HCEC 1CT (cell line): ENCODE data around the gene DHCR24.
A peak's percentile ranks its signal among the peaks of the same experiment; 100 is the strongest.
"Not testable (repeated sequence)": the region's sequence is repeated elsewhere in the genome, so short reads cannot be mapped to it uniquely, and the experiment has no call there.

Experiments used
- DNase-seq: peaks from one replicate; pipeline ENCODE4 v3.0.0-alpha.2; 2017

The DHCR24 gene

GRCh38 chr1:54887665-54888071 lies 673 bp upstream of the DHCR24 start:
- peak; percentile 26 for DNase-seq

DNA sequence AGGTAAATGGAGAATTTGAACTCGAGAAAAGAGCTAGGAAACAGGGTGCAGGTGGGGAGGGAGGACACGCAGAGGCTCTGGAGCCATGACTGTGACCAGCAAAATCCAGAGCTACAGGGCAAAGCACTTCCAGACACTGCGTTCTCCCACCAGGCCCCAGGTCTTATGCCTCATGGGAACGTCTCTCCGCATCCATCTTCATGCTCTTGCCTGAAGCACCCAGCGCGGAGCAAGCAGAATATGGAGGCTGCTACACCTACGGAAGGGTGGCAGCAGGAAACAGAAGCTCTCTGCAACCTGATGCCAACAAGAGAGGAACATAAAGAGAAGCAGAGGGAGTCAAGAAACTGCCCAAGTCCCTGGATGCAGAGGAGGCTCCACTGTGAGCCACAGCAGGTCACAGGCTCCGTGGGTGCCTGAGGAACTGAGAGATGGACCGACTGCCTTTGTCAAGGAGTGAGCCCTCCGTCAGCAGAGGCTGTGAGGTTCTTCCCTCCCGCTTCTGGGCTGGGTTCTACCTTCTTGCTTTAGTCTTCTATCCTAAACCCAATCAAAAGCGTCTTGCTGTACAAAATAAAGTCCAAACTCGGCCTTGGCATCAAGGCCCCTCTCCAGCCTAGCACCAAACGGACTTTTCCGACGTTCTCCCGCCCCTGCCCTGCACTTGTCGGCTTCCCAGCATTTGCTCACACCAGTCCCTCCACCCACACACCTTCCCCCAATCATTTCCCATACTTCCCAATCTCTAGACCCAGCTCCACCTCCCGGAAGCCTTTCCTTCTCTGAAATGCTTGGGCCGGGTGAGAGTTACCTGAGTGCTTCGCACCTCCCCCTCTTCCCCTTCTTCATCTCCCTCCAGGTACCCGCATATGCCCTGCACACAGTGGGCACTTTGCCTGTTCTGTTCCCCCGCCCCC lies 930 bp downstream of the DHCR24 start:
- peak; percentile 30 for DNase-seq

DNA sequence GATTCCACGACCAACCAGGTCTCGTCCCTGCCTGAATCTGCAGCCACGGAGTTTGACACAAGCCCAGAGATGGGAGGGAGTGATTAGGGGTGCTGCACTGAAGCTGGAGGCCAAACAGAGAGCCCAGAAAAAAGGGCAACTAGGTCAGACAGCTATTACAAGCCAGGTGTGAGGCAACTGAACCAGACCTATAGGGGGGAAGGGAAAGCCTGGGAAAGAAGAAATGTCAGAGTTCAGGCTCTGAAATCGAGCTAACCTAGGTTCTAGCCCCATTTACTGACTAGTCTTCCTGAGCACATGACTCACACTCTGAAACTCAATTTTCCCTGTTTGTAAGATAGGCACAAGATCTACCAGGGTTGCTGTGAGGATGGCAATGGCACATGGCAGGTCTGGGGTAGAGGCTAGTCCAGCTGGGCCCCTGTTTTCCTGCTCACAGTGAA lies 1.7 kb downstream of the DHCR24 start:
- no peak for DNase-seq

DNA sequence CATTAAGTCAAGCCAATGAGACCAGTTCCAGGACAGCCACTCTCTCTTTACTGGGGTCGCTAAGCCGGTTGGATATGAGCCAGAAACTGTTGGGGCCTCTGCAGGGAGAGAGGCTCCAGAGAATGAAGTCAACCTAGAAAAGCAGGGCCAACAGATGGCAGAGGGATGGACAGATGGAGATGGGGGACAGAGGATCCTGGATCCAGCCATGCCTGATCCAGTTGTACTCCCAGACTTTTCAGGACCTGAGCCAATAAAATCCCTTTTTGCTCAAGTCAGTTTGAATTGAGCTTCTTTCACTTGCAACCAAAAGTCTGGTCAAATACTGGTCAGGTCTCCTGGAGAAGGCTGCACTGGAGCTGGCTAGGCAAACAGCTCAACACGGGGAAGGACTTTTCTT lies 2.2 kb downstream of the DHCR24 start:
- DNase-seq, result no peak

- peak; percentile 49 for DNase-seq
These were observed 2.8 kb downstream of the DHCR24 start for GRCh38 chr1:54884135-54884586.

DNA sequence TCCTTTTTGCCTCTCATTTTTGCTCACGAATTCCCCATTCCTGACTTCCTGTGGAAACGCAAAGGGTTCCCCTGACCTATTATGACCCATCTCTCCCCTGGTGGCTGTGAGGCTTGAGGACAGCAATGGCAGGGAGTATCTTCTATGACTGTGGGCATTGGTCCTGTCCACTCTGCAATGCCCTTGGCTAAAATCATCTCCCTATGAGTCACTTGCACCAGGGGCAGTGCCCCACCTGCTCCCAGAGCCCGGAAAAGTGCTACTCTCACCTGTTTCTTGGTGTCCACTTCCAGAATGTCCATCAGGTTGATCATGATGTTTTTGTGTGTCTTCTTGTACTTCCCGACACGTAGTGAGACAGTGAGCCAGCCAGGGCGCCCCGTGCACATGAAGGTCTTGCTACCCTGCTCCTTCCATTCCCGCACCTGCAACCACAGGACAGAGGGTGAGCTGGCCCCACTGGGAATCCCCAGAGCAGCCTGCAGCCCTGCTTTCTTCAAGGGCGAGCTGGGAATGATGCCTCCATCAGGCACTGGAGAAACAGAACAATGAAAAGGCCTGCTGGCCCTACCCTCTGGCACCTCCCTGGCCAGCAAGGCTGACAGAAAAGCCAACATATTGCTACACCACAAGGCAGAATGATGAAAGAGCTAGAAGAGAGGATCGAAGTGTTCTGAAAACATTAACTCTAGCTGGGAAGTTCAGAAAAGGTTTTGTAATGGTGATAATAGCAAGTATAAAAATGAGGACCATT lies 3.5 kb downstream of the DHCR24 start:
- peak; percentile 17 for DNase-seq

- DNase-seq, result peak; percentile 57
These were observed 4.5 kb downstream of the DHCR24 start for GRCh38 chr1:54882519-54882918.

- DNase-seq, result not testable (repeated sequence)
These were observed 5.4 kb downstream of the DHCR24 start for GRCh38 chr1:54881604-54882003.

GRCh38 chr1:54879872-54880271 lies 7.1 kb downstream of the DHCR24 start:
- DNase-seq, result no peak

GRCh38 chr1:54876814-54877213 lies 10.2 kb downstream of the DHCR24 start:
- DNase-seq, result no peak

DNA sequence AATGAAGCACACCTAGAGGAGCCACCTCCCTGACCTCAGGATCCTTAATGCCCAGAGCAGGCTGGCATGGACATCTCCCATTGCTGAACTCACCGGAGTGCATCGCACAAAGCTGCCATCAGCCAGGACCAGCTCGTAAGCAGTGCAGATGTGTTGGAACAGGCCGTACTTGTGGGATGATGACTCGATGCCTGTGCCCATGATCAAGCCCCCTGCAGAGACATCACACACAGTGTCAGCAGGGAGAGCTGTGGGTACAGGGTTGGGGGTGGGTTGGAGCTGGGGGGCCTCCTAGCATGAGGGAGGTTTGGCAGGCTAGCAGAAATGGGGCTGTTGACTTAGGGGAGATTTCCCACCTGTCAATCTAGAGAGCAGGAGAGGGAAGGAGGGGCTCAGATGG lies 12.0 kb downstream of the DHCR24 start:
- no peak for DNase-seq

DNA sequence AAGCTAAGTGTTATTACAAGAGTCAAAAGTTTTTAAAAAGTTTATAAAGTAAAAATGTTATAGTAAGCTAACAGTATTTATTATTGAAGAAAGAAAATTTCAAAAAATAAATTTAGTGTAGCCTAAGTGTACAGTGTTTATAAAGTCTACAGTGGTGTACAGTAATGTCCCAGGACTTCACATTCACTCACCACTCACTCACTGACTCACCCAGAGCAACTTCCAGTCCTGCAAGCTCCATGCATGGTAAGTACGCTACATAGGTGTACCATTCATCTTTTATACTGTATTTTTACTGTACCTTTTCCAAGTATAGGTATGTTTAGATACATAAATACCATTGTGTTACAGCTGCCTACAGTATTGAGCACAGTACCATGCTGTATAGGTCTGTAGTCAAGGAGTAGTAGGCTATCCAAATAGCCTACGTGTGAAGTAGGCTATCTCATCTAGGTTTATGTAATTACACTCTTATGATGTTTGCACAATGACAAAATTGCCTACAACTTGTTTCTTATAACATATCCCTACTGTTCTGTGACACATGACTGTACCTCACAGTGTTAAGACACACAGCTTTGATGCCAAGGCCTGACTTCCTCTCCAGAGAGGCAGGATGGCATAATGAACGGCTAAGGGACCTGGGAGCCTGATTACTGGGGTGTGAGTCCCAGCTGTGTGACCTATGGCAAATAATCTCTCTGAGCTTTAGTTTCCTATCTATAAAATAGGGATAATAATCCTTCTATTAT lies 12.7 kb downstream of the DHCR24 start:
- no peak for DNase-seq

- DNase-seq, result no peak
These were observed 15.0 kb downstream of the DHCR24 start for GRCh38 chr1:54872036-54872331.

- DNase-seq, result no peak
These were observed 15.5 kb downstream of the DHCR24 start for GRCh38 chr1:54871275-54872035.

DNA sequence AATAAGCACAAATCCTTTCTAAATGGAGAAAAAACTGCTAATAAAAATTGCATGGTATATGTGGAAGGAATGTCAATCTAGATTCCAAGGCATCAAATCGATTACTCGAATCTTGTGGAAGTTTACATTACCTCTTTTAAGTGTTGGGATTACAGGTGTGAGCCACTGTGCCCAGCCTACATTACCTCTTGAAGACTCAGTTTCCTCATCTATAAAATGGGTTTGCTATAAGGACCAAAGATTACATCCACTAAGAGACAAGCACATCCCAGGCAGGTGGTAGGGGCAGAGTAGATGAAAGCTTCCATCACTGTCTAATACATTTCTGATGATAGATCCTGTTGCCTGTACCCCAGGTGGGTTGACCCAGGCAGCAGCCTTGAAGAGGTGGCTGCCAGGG lies 16.1 kb downstream of the DHCR24 start:
- no peak for DNase-seq

- DNase-seq, result no peak
These were observed 17.7 kb downstream of the DHCR24 start for GRCh38 chr1:54869173-54869851.

GRCh38 chr1:54867717-54868057 lies 19.3 kb downstream of the DHCR24 start:
- DNase-seq, result no peak

DNA sequence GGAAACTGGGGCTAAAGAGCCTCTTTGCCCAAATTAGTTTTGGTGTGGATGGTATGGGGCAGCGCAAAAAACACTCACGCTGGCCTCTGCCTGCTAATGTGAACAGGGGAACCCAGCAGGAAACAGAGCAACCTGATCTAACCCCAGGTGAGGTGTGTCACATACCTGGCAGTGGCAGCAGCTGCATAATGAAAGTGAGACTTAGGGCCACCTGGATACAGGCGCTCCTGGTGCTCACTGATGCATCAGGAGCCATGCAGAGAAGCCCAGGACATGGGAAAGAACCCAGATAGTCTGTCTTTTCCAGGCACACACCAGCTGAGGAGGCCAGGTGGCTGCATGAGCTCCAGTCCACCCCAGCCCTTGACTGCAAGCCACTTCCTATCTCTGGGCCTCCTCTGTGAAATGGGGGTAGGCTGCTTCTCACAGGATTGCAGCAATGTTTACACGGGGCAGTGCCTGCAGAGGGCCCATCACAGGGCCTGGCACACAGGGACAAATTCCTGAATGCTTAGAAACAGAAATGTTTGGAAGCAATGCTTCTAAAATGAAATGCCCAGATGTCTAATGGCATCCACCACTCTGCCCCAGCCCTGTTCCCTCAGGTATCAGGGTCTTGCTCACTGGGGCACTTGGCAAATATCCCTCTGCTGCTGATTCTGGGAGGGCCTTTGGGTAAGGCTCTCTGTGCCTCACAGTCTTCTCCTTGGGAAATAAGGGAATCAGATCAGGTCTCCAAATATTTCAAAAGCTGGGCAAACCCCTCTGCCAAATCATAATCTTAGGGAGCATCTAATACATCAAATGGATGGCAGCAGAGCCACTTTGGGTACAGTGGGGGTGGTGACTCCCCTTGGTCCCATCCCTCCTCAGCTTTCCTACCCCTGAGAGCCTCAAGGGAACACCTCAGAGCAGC lies 19.9 kb downstream of the DHCR24 start:
- DNase-seq, result no peak

- no peak for DNase-seq
These were observed 21.5 kb downstream of the DHCR24 start for GRCh38 chr1:54865238-54866073.
